Jurkat, Clone E6-1 (cell line): ENCODE results near the gene ALPK3.

Source experiments
- DNase-seq: peaks from one replicate; pipeline ENCODE4 v3.0.0-alpha.2; 2011; ENCODE audit warnings: low read depth, low spot score
- H3K4me3 ChIP-seq: 2 replicates; pipeline ENCODE4 v1.5.1; 2011; ENCODE audit warnings: mild to moderate bottlenecking, low read length, control low read depth, moderate library complexity

Gene ALPK3

DNA sequence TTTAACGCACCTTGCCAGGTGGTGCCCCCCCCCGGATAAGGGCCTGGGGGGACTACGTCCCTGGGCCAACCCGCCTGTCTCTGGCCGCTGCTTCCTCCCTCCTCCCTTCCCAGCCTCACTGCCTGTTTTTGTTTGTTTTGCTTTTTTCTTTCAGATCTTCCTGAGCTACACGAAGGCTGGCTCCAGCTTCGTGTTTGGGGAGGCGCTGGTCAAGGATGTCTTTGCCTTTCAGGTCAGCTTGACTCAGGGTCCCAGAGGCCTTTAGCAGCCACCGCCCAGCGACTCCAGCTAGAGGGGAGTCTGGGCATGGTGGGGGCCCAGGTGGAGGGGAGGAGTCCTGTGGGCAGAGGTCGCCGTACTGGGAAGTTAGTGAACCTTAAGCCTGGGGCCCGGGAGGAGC is 91.4 kb downstream of the ALPK3 start:
- no peak overlapping the region for H3K4me3 ChIP-seq
- DNase-seq = no peak

DNA sequence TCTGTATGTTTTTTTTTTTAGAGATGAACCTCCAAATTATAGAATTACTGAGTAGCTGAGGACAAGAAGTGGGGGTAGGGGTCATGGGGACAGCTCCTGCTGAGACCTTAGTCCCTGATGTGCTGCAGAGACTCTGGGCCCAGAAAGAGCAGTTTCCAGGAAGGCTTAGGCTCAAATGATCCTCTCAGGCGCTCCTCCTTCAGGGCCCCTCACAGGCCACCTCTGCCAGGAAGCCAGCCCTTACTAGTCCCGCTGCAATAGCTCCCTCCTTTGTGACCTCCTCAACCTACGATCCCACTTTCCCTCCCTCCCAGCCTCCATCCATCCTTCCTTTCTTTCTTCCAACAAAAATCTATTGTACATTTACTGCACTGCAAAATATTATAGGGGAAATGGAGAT is 91.9 kb downstream of the ALPK3 start:
- H3K4me3 ChIP-seq = no peak overlapping the region

DNA sequence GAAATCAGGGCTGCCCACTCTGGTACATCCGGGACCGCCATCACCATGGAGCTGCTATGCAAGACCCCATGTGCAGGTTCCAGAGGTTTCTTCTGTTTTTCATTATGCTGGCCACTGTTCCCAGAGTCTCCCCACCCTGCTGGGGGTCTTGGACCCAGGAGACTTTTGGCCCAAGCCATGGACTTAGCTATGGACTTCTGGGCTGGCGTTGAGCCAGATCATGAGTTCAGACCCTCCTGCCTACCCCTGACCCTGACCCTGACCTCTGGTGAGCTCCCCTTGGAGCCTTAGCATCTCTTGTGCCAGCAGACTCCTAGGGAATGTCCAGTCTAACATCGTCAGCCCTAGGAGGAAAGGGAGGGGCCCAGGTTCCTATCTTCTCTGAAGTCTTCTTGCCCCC is 92.6 kb downstream of the ALPK3 start:
- no peak for DNase-seq

More for the DNA sequence above, 91.9 kb downstream of the ALPK3 start:
- DNase-seq = no peak

DNA sequence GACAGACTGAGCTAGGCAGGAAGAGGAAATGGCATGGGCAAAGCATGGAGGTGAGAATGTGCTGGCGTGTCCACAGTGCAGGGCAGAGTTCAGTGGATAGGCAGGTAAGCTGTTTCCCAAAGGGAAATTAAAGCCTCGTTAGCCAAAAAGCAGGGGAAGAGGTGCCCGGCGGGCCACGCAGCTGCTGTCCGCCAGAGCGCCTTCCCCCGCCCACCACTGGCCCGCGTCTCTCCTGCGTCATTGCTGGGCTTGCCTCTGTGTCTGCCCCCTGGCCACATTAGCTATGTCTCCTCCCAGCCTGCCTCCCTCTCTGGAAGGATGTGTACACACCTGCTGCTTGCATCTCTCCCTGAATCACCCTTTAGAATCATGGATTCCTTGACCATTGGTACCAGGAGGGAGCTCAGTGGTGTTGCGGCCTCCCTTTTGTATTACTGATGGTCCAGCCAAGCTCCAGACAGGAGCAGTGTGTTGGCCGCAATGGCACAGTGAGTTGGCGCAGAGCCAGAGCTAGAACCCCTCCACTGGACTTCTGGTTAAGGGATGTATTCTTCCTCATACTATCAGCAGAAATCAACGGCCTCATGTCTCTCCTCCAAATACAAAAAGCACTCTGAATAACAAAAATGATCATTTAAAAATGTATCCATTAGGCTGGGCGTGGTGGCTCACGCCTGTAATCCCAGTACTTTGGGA is 93.9 kb downstream of the ALPK3 start:
- no peak for DNase-seq
- H3K4me3 ChIP-seq = no peak overlapping the region

More for the DNA sequence above, 92.6 kb downstream of the ALPK3 start:
- no peak overlapping the region for H3K4me3 ChIP-seq

DNA sequence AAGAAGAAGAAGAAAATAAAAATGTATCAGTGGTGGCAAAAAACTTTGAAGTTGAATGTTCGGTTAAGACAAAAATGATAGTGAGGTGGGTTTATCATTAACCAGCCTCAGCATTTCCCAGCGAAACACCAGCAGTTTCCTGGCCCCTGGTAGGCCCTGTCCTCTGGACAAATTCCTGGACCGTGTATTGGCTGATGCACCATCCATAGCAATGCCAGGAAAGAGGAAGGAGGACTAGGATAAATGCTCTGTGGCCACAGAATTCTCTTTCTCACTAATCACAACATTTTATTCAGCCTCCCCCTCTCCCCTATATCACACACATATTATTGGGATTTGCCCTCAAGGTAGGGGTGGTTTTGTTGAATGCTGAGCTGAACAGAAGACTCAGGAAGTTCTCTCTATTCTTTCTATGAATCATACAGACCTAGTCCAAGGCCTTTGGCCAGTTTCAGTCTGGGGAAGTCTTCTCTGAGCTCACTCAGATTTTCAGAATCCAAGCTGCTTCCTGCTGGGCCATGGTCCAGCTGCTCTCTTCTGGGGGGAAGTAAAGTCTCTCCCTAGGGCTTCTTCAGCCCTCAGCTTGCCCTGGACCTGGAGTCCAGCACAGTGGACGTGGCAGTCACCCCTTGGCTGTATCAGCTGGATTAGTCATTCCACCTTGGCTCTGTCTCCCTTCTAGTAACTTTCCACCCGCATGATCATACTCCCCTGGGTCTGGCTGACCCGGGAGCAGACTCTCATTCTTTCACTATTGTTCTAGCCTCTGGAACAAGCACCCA is 94.9 kb downstream of the ALPK3 start:
- H3K4me3 ChIP-seq = no peak overlapping the region
- DNase-seq = no peak

DNA sequence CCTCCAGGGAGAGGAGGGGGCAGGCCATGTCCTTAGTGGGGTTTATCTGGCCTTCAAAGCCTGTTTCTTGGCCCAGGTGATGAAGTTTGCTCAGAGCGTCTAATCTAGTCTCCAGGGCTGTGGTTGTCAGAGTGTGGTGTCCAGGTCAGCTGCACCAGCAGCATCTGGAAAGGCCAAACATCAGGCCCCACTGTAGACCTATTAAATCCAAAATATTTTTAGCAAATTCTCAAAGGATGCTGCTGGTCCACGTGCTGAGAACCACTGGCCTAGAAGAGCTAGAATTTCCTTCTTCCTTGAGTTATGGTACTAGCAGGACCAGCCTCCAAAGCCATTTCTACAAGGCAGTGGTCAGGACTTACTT is 96.2 kb downstream of the ALPK3 start:
- no peak overlapping the region for H3K4me3 ChIP-seq
- no peak for DNase-seq

DNA sequence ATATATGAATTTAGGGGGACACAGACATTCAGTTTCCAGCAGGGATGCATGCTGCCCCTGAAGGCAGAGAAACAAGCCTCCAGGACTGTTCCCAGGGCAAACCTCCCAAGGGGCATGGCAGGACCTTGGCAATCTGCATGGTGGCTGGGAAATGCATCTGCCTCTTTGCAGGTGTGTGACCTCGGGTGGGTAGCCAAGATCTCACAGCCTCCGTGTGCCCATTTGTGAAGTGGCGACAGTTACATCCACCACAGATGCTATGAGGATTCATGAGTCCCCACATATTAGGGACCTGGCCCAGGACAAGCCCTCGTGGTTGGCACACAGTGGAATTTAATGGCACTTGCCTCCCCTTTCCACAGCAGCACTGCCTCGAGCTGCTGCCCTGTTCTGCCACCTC is 97.2 kb downstream of the ALPK3 start:
- DNase-seq = no peak
- no peak overlapping the region for H3K4me3 ChIP-seq

DNA sequence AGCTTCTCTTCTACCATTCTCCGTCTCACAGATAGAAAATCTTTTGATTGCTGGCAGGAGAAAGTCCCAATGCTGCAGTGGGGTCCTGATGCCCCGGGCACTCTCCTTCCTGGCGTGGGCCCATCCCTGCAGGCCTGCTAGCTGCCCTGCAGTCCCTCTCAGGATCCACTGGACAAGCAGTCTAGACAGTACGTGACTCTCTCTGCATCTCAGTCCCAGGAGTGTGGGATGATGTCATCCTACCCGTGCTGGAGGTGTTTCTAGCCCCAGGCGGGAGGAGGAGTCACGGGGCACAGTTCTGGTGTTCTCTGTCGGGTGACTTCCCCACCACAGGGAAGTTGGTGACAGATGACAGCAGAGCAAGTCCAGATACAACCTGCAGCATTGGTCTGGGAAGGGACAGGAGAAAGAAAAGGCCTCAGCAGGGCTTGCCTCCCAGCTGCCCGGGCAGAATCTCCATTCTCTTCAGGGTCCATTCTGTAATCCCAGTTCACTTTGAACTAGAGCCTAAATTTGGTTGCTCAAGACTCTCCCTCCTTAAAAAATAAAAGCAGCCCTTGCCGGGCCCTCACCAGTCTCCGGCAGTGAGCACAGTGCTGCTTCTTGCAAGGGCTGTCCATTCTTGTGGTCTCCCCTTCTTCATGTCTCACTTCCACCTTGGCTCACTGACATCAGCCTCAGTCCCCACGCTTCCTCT is 97.9 kb downstream of the ALPK3 start:
- no peak overlapping the region for H3K4me3 ChIP-seq
- DNase-seq = peak; percentile 49

DNA sequence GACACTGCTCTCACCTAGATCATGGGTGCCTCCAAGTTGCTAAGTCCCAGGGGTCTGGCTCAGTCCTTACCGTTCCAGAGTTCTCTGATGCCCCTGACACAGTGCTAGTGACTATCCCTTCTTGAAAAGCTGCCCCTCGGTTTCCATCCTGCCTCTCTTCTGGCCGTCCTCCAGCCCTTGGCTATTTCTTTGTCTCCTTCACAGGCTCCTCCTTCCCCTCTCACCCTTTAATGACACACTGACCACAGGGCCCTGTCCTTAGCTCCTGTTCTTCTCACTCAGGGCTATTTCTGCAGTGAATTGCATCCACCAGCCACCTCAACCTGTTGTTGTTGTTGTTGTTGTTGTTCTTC is 98.4 kb downstream of the ALPK3 start:
- H3K4me3 ChIP-seq = no peak overlapping the region
- DNase-seq = no peak

DNA sequence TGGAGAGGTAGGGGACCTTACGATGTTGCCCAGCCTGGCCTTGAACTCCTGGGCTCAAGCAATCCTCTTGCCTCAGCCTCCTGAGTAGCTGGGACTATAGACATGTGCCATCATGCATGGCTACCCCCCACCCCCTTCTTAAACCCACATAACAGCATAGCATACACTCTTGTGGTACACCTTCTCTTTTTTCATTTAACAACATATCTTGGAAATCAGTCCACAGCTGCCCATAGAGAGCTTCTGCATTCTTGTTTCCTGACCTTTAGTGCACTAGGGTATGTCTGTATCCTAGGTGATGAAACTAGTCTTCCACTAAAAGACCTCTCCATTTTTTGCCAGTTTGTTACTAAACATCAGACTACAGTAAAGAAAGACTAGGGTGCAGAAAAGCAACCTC is 100.3 kb downstream of the ALPK3 start:
- peak; percentile 8 for DNase-seq
- H3K4me3 ChIP-seq = no peak overlapping the region

DNA sequence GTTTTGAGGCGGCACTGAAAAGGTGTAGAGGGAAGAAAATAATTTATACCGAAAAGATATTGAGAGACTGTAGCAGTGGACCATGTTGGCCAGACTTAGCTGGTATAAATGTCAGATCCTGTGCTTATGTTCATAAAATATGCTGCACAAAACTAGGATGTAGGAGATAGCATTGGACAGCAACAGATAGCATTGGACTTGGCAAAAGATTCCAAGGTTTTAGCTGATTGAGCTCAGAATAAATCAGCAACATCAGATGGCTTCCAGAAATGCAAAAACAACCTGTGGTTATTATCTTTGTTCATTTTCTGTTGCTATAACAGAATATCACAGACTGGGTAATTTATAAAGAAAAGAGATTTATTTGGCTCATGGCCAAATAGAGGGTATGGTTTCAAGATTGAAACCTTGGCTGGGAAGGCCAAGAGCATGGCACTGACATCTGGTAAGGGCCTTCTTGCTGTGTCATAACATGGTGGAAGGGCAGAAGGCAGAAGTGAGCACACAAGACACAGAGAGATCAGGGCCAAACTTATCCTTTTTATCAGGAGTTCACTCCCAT is 102.0 kb downstream of the ALPK3 start:
- no peak for DNase-seq
- H3K4me3 ChIP-seq = no peak overlapping the region

DNA sequence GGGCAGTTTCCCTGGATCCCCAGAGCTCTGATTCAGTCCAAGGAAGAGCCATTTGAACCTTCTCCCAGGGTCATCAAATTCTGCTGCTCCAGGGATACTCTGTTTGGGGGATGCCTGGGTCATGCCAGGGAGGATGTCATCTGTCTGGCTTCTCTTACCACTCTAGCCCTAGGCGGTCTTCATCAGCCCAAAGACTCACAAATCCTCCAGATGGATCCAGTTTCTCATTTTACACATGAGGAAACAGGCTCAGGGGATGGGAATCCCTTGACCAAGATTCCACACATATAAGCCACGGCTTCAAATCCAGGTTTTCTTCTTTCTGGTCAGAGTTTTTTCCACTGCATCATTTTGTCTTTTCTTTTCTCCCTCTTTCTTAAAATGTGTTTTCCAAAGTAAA is 104.0 kb downstream of the ALPK3 start:
- DNase-seq = no peak
- no peak overlapping the region for H3K4me3 ChIP-seq

DNA sequence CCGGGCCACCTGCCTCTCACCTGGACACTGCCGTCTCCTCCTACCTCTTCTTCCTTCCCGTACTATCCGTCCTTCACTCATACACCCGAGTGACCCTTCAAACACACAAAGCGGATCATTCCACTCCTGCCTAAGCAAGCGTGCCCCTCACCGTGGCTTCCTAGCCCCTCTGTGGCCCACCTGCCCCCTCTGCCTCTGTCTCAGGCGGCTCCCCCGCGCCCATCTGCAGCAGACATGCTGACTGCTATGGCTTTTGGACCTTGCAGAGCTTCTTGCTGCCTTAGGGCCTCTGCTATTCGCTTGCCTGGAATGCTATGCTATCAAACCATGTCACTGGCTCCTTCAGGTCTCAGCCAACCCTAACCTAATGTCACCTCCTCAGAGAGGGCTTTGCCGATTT is 105.4 kb downstream of the ALPK3 start:
- DNase-seq = no peak
- H3K4me3 ChIP-seq = no peak overlapping the region
